GM23338 (cell line): Measurements from ENCODE around the gene S1PR1. TPM values are rescaled to one million over a fixed set of nuclear protein-coding genes. Genes with fewer than 3 reads are reported as not detected.

Experiments used
- ATAC-seq: fragments of 200-7000 bp; cut with Tn5 transposase; 3 replicates; pipeline ENCODE4 v1.9.1; 2020
- DNase-seq: peaks from one replicate; pipeline ENCODE4 v3.0.0-alpha.2; 2015; ENCODE audit warnings: low spot score
- H2AFZ ChIP-seq: fragments of 200-600 bp; sonication (generic); 2 replicates; pipeline ENCODE4 v1.8.0; 2016; ENCODE audit warnings: antibody characterized with exemption, mild to moderate bottlenecking, moderate library complexity
- H3F3A ChIP-seq: fragments of 200-600 bp; sonication (generic); replicated peaks from 2 replicates; pipeline ENCODE4 v1.8.0; 2017; ENCODE audit warnings: antibody characterized with exemption, mixed run types, low read depth
- H3K27ac ChIP-seq: fragments of 200-600 bp; sonication (generic); 2 replicates; pipeline ENCODE4 v1.6.1; 2016; ENCODE audit warnings: low read depth
- H3K27me3 ChIP-seq: fragments of 200-600 bp; sonication (generic); 2 replicates; pipeline ENCODE4 v1.8.0; 2016; ENCODE audit warnings: mild to moderate bottlenecking, mixed run types, moderate library complexity; ENCODE audit not compliant: insufficient read depth
- H3K36me3 ChIP-seq: fragments of 200-600 bp; sonication (generic); 2 replicates; pipeline ENCODE4 v1.8.0; 2016; ENCODE audit warnings: mild to moderate bottlenecking; ENCODE audit not compliant: insufficient read depth
- H3K4me1 ChIP-seq: fragments of 200-600 bp; sonication (generic); 2 replicates; pipeline ENCODE4 v1.8.0; 2016; ENCODE audit warnings: mild to moderate bottlenecking, moderate library complexity; ENCODE audit not compliant: insufficient read depth
- H3K4me2 ChIP-seq: fragments of 200-600 bp; sonication (generic); 2 replicates; pipeline ENCODE4 v1.7.1; 2017; ENCODE audit warnings: mixed run types
- H3K4me3 ChIP-seq: fragments of 200-600 bp; sonication (generic); 2 replicates; pipeline ENCODE4 v1.6.1; 2016; ENCODE audit warnings: mixed run types
- H3K79me2 ChIP-seq: fragments of 200-600 bp; sonication (generic); replicated peaks from 2 replicates; pipeline ENCODE4 v1.8.0; 2017; ENCODE audit warnings: mild to moderate bottlenecking; ENCODE audit not compliant: insufficient read depth
- H3K9me2 ChIP-seq: fragments of 200-600 bp; sonication (generic); 2 replicates; pipeline ENCODE4 v1.8.0; 2017; ENCODE audit not compliant: insufficient read depth
- H4K20me1 ChIP-seq: fragments of 200-600 bp; sonication (generic); replicated peaks from 2 replicates; pipeline ENCODE4 v1.8.0; 2017; ENCODE audit warnings: mild to moderate bottlenecking; ENCODE audit not compliant: insufficient read depth
- H3K27ac Mint-ChIP-seq: 2 replicates; pipeline ENCODE4 v1.8.0; 2020; ENCODE audit warnings: inconsistent platforms, mild to moderate bottlenecking, moderate library complexity, mixed read lengths
- H3K27me3 Mint-ChIP-seq: 3 replicates; pipeline ENCODE4 v1.8.0; 2022; ENCODE audit warnings: low read depth, mild to moderate bottlenecking, moderate library complexity, mixed read lengths, inconsistent platforms; ENCODE audit not compliant: insufficient read depth, poor library complexity
- H3K36me3 Mint-ChIP-seq: 3 replicates; pipeline ENCODE4 v1.8.0; 2021; ENCODE audit warnings: low read depth, mild to moderate bottlenecking, inconsistent platforms, moderate library complexity, mixed read lengths
- H3K4me1 Mint-ChIP-seq: 3 replicates; pipeline ENCODE4 v1.8.0; 2020; ENCODE audit warnings: mild to moderate bottlenecking, inconsistent platforms, mixed read lengths
- H3K4me3 Mint-ChIP-seq: 3 replicates; pipeline ENCODE4 v1.8.0; 2021; ENCODE audit warnings: moderate library complexity, mild to moderate bottlenecking, inconsistent platforms, mixed read lengths
- H3K9me3 Mint-ChIP-seq: 3 replicates; pipeline ENCODE4 v1.8.0; 2020; ENCODE audit warnings: moderate library complexity, mild to moderate bottlenecking, inconsistent platforms, mixed read lengths
- CREB1 ChIP-seq: fragments of 250-450 bp; sonication (Bioruptor Pico); IDR thresholded peaks from 2 replicates; pipeline ENCODE4 v1.5.0; 2020; ENCODE audit warnings: low read depth, mild to moderate bottlenecking, moderate library complexity
- EZH2 ChIP-seq: fragments of 200-600 bp; sonication (generic); IDR thresholded peaks from one replicate; pipeline ENCODE4 v1.8.0; 2017; ENCODE audit warnings: antibody characterized with exemption, mild to moderate bottlenecking, low read depth; ENCODE audit not compliant: unreplicated experiment
- JUNB ChIP-seq: IDR thresholded peaks from one replicate; pipeline ENCODE4 v1.6.1; 2016; ENCODE audit warnings: antibody characterized with exemption; ENCODE audit not compliant: unreplicated experiment
- POLR2AphosphoS5 ChIP-seq: IDR thresholded peaks from 2 replicates; pipeline ENCODE4 v1.6.1; 2016; ENCODE audit warnings: antibody characterized with exemption, low read depth
- STAT1 ChIP-seq: IDR thresholded peaks from one replicate; pipeline ENCODE4 v1.6.1; 2016; ENCODE audit warnings: antibody characterized with exemption; ENCODE audit not compliant: unreplicated experiment
- ZNF114 ChIP-seq: fragments of 250-450 bp; sonication (Bioruptor Pico); IDR thresholded peaks from 2 replicates; pipeline ENCODE4 v1.5.0; 2020; ENCODE audit warnings: mild to moderate bottlenecking, moderate library complexity
- ZNF331 ChIP-seq: fragments of 250-450 bp; sonication (Bioruptor Pico); IDR thresholded peaks from 2 replicates; pipeline ENCODE4 v1.5.0; 2020; ENCODE audit warnings: low read depth, mild to moderate bottlenecking, moderate library complexity
- ZNF462 ChIP-seq: fragments of 250-450 bp; sonication (Bioruptor Pico); IDR thresholded peaks from 2 replicates; pipeline ENCODE4 v1.5.0; 2020; ENCODE audit warnings: mild to moderate bottlenecking, moderate library complexity
- polyA plus RNA-seq: library from polyadenylated mRNA; unstranded; fragments of >200 nt; fragmentation: Nextera tagmentation; extraction: Ambion mirVana; gene quantifications from 2 replicates; pipeline ENCODE4 v1.2.1, GENCODE V29; 2016
- total RNA-seq: library from RNA; depleted of rRNA; stranded (reverse); fragments of >200 nt; shearing (Covaris generic); gene quantifications from 2 replicates; pipeline ENCODE4 v1.2.3, GENCODE V29; 2014
- TF ChIP-seq, protein P1 (sequence below): IDR thresholded peaks from 2 replicates; pipeline ENCODE4 v1.6.1; 2016; ENCODE audit warnings: antibody characterized with exemption
- TF ChIP-seq, protein P2 (sequence below): IDR thresholded peaks from one replicate; pipeline ENCODE4 v1.6.1; 2018; ENCODE audit warnings: antibody characterized with exemption; ENCODE audit not compliant: unreplicated experiment

The S1PR1 gene
- total and polyA plus RNA-seq, 2 experiments from 2014 or later = 2.6 to 4.1 TPM

- no peak for ATAC-seq
- DNase-seq = no peak
- H3K4me1 ChIP-seq = peaks cover 20% of the 10 kb centered on the region
- peaks cover 4% of the 10 kb centered on the region; the same call in 1 of the 2 replicates for H3F3A ChIP-seq
- Mint-ChIP-seq H3K36me3 (peaks cover 9% of the 10 kb centered on the region), H3K9me3 (no peaks in the 10 kb centered on the region), H3K4me1 (peaks cover 18% of the 10 kb centered on the region), H3K4me3 (no peak overlapping the region; the same call in 2 of the 3 replicates), H3K27ac (no peak overlapping the region), H3K27me3 (peaks cover 36% of the 10 kb centered on the region)
- H2AFZ ChIP-seq = no peak overlapping the region
- no peak overlapping the region for H3K4me3 ChIP-seq
- no peaks in the 10 kb centered on the region for H3K9me2 ChIP-seq
- no peak overlapping the region for H3K27ac ChIP-seq
- no peaks in the 10 kb centered on the region; the same call in 1 of the 2 replicates for H4K20me1 ChIP-seq
- H3K27me3 ChIP-seq = peaks cover 40% of the 10 kb centered on the region
- no peaks in the 10 kb centered on the region for H3K36me3 ChIP-seq
- H3K79me2 ChIP-seq = no peaks in the 10 kb centered on the region
- no peak for TF ChIP-seq POLR2AphosphoS5
- TF ChIP-seq EZH2 = no peak
- H3K4me2 ChIP-seq = no peak overlapping the region
Measured at GRCh38 chr1:101239095-101240040, 2.5 kb downstream of the S1PR1 start.

GRCh38 chr1:101240041-101240430 lies 3.2 kb downstream of the S1PR1 start:
- no peak for DNase-seq
- peaks cover 4% of the 10 kb centered on the region; the same call in 1 of the 2 replicates for H3F3A ChIP-seq
- no peaks in the 10 kb centered on the region; the same call in 1 of the 2 replicates for H4K20me1 ChIP-seq
- no peak overlapping the region for H3K4me2 ChIP-seq
- peaks cover 13% of the 10 kb centered on the region for H3K4me1 ChIP-seq
- peaks cover 33% of the 10 kb centered on the region for H3K27me3 ChIP-seq
- no peaks in the 10 kb centered on the region for H3K79me2 ChIP-seq
- no peak overlapping the region for H3K27ac ChIP-seq
- H3K9me2 ChIP-seq = no peaks in the 10 kb centered on the region
- H3K36me3 ChIP-seq = no peaks in the 10 kb centered on the region
- H3K4me1 Mint-ChIP-seq = peaks cover 16% of the 10 kb centered on the region
- H3K4me3 Mint-ChIP-seq = no peak overlapping the region
- no peak overlapping the region for H3K4me3 ChIP-seq
- H2AFZ ChIP-seq = no peak overlapping the region
- no peaks in the 10 kb centered on the region for H3K9me3 Mint-ChIP-seq
- H3K27ac Mint-ChIP-seq = no peak overlapping the region
- peaks cover 33% of the 10 kb centered on the region for H3K27me3 Mint-ChIP-seq
- ATAC-seq = no peak
- peaks cover 9% of the 10 kb centered on the region for H3K36me3 Mint-ChIP-seq
- TF ChIP-seq ZNF462 (CRISPR knock-in tag) (no peak), JUNB (no peak), ZNF331 (CRISPR knock-in tag) (no peak), ZNF114 (no peak), STAT1 (no peak), CREB1 (no peak), POLR2AphosphoS5 (no peak)
- TF ChIP-seq, protein P1, sequence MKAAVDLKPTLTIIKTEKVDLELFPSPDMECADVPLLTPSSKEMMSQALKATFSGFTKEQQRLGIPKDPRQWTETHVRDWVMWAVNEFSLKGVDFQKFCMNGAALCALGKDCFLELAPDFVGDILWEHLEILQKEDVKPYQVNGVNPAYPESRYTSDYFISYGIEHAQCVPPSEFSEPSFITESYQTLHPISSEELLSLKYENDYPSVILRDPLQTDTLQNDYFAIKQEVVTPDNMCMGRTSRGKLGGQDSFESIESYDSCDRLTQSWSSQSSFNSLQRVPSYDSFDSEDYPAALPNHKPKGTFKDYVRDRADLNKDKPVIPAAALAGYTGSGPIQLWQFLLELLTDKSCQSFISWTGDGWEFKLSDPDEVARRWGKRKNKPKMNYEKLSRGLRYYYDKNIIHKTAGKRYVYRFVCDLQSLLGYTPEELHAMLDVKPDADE = no peak
- TF ChIP-seq, protein P2, sequence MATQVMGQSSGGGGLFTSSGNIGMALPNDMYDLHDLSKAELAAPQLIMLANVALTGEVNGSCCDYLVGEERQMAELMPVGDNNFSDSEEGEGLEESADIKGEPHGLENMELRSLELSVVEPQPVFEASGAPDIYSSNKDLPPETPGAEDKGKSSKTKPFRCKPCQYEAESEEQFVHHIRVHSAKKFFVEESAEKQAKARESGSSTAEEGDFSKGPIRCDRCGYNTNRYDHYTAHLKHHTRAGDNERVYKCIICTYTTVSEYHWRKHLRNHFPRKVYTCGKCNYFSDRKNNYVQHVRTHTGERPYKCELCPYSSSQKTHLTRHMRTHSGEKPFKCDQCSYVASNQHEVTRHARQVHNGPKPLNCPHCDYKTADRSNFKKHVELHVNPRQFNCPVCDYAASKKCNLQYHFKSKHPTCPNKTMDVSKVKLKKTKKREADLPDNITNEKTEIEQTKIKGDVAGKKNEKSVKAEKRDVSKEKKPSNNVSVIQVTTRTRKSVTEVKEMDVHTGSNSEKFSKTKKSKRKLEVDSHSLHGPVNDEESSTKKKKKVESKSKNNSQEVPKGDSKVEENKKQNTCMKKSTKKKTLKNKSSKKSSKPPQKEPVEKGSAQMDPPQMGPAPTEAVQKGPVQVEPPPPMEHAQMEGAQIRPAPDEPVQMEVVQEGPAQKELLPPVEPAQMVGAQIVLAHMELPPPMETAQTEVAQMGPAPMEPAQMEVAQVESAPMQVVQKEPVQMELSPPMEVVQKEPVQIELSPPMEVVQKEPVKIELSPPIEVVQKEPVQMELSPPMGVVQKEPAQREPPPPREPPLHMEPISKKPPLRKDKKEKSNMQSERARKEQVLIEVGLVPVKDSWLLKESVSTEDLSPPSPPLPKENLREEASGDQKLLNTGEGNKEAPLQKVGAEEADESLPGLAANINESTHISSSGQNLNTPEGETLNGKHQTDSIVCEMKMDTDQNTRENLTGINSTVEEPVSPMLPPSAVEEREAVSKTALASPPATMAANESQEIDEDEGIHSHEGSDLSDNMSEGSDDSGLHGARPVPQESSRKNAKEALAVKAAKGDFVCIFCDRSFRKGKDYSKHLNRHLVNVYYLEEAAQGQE = no peak
